C4-2B (cell line): ENCODE measurements around the gene MAML3.

Experiments
- CTCF ChIP-seq: fragments of 450-650 bp; conservative IDR thresholded peaks from 2 replicates; pipeline ENCODE4 v1.5.1; 2017; ENCODE audit warnings: mild to moderate bottlenecking
- ZFX ChIP-seq: fragments of 450-650 bp; IDR thresholded peaks from 2 replicates; pipeline ENCODE4 v1.6.1; 2017

DNA sequence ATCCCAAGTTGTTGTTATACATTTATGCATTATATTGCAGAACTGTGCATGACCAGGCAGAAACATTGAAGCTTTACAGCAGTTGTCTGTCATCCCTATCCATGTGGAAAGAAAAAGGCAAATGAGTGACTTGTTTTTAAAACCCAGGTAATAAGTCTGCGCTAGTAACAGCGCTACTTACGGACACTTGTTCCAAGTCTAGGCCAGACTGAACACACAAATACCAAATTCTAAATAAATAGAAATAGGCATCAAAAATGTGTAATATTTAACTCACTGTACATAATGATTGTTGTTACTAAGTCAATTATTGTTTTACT lies 548 bp upstream of the MAML3 start:
- TF ChIP-seq CTCF, result no peak
- TF ChIP-seq ZFX, result no peak
